Right cardiac atrium (tissue), 5 donors: ENCODE results near the gene MT1M. TPM values are rescaled to one million over a fixed set of nuclear protein-coding genes. Genes with fewer than 3 reads are reported as not detected.
"Not testable (repeated sequence)": the region's sequence is repeated elsewhere in the genome, so short reads cannot be mapped to it uniquely, and the experiment has no call there.

ENCODE experiments used
- ATAC-seq, 2 donors: fragments of 200-7000 bp; cut with Tn5 transposase; one replicate each; pipeline versions ENCODE4 v1.8.0 to v1.9.1; 2020; ENCODE audit warnings: moderate library complexity in 2 of 2, mild to moderate bottlenecking in 1 of 2
- DNase-seq, 3 donors: peaks; one replicate each; pipeline ENCODE4 v3.0.0-alpha.2; 2020
- H3K27ac ChIP-seq: one replicate; pipeline ENCODE4 v1.5.1; 2013; ENCODE audit warnings: mild to moderate bottlenecking, low read length, control low read depth, moderate library complexity
- H3K27me3 ChIP-seq: one replicate; pipeline ENCODE4 v1.6.1; 2013; ENCODE audit not compliant: control insufficient read depth, insufficient read depth
- H3K4me1 ChIP-seq: one replicate; pipeline ENCODE4 v1.6.1; 2013; ENCODE audit warnings: low read length; ENCODE audit not compliant: control insufficient read depth, insufficient read depth
- H3K4me3 ChIP-seq: one replicate; pipeline ENCODE4 v1.5.1; 2013; ENCODE audit warnings: low read length, control low read depth
- H3K9me3 ChIP-seq: one replicate; pipeline ENCODE4 v1.6.1; 2013; ENCODE audit warnings: low read length; ENCODE audit not compliant: control insufficient read depth
- WGBS: extraction: QIAGEN DNeasy Blood & Tissue Kit; methylation state at CpG from one replicate; pipeline ENCODE4 v1.1.7; 2013; 5-methylcytosine and 5-hydroxymethylcytosine counted together
- intact Hi-C, 4 donors: fragments of 100-400 bp; cut with DNase I; formaldehyde crosslinking; loops; one replicate each; pipeline versions ENCODE4 v1.11.0 to v1.14.0; 2022 to 2023
- polyA plus RNA-seq: library from polyadenylated mRNA; stranded (reverse); fragments of 200-250 nt; gene quantifications from one replicate; pipeline ENCODE4 v1.2.3, GENCODE V29; 2013
- total RNA-seq, 4 donors: library from RNA; stranded (reverse); fragmentation: NEBNext Ultra II Directional; extraction: Animal tissue kit (Norgen Biotek cat#: 25700); gene quantifications; one replicate each; pipeline ENCODE4 v1.2.1, GENCODE V29; 2021
- donor health status: healthy with polysubstance abuse.
- donor health status: DM: no; HTN: yes; CAD: no.
- donor health status: DM: no; HTN: no; CAD: no.
- donor health status: DM: no; HTN: yes; CAD: no; lungs with severe emphysema.
- donor health status: DM: yes; HTN: yes; CAD: no.

Gene MT1M
- total and polyA plus RNA-seq, 5 donors = 3.0 to 26.7 (median 7.8) TPM

- DNase-seq = no peak
- no peak for ATAC-seq
- Histone ChIP-seq H3K4me3 (no peak overlapping the region), H3K9me3 (no peaks in the 10 kb centered on the region), H3K27me3 (no peaks in the 10 kb centered on the region), H3K4me1 (peaks cover 3% of the 10 kb centered on the region), H3K27ac (no peak overlapping the region)
- intact Hi-C loops = no loop called here
- 11% methylated on average over 19 of the region's 19 CpGs for WGBS
Measured at GRCh38 chr16:56669840-56670619, 37.6 kb downstream of the MT1M start.

GRCh38 chr16:56670620-56670934, 38.1 kb downstream of the MT1M start:
- peaks cover 3% of the 10 kb centered on the region for H3K4me1 ChIP-seq
- no peaks in the 10 kb centered on the region for H3K9me3 ChIP-seq
- intact Hi-C loops = no loop called here
- H3K27me3 ChIP-seq = no peaks in the 10 kb centered on the region
- no peak overlapping the region for H3K27ac ChIP-seq
- H3K4me3 ChIP-seq = no peak overlapping the region
- 57% methylated on average over 2 of the region's 2 CpGs for WGBS
- ATAC-seq = no peak
- DNase-seq = no peak

- H3K27me3 ChIP-seq, H3K27ac ChIP-seq, intact Hi-C loops, H3K9me3 ChIP-seq, DNase-seq, H3K4me1 ChIP-seq, H3K4me3 ChIP-seq, ATAC-seq: not testable (repeated sequence)
- 53% methylated on average over 2 of the region's 2 CpGs for WGBS
Measured at GRCh38 chr16:56671691-56672090, 39.2 kb downstream of the MT1M start.

- DNase-seq, intact Hi-C loops, H3K27me3 ChIP-seq, H3K4me3 ChIP-seq, ATAC-seq, H3K27ac ChIP-seq, H3K4me1 ChIP-seq, H3K9me3 ChIP-seq: not testable (repeated sequence)
- WGBS = 68% methylated on average over 3 of the region's 3 CpGs
Measured at GRCh38 chr16:56672171-56672570, 39.7 kb downstream of the MT1M start.

GRCh38 chr16:56672761-56673536, 40.5 kb downstream of the MT1M start:
- Histone ChIP-seq H3K27ac (no peak overlapping the region), H3K4me3 (no peak overlapping the region), H3K27me3 (no peaks in the 10 kb centered on the region), H3K4me1 (peaks cover 3% of the 10 kb centered on the region), H3K9me3 (no peaks in the 10 kb centered on the region)
- DNase-seq (no peak), ATAC-seq (no peak)
- 88% methylated on average over 11 of the region's 11 CpGs for WGBS
- intact Hi-C loops = no loop called here

GRCh38 chr16:56673921-56674320, 41.5 kb downstream of the MT1M start:
- Histone ChIP-seq H3K4me3 (no peak overlapping the region), H3K4me1 (peaks cover 3% of the 10 kb centered on the region), H3K9me3 (no peaks in the 10 kb centered on the region), H3K27me3 (no peaks in the 10 kb centered on the region), H3K27ac (no peak overlapping the region)
- WGBS = 42% methylated on average over 12 of the region's 12 CpGs
- ATAC-seq = peak; percentile 58 to 61
- intact Hi-C loops = loop anchor here in 1 of 4 donors (2.0 kb wide), 1 partner anchor 29 kb away; no protein-coding TSS in a partner anchor
- DNase-seq = no peak

- not testable (repeated sequence) for DNase-seq
- WGBS = 87% methylated on average over 6 of the region's 6 CpGs
Measured at GRCh38 chr16:56674570-56674969, 42.1 kb downstream of the MT1M start.

GRCh38 chr16:56675685-56676210, 43.3 kb downstream of the MT1M start:
- H3K27me3 ChIP-seq = no peaks in the 10 kb centered on the region
- ATAC-seq (peak in 1 of 2 donors; percentile 35), DNase-seq (no peak)
- H3K4me1 ChIP-seq = no peaks in the 10 kb centered on the region
- H3K4me3 ChIP-seq = peak overlapping the region; percentile 14
- no peaks in the 10 kb centered on the region for H3K9me3 ChIP-seq
- 6% methylated on average over 32 of the region's 32 CpGs for WGBS
- H3K27ac ChIP-seq = no peak overlapping the region
- intact Hi-C loops = loop anchor here in 1 of 4 donors (2.0 kb wide), 1 partner anchor 27 kb away; no protein-coding TSS in a partner anchor

More at GRCh38 chr16:56674570-56674969, 42.1 kb downstream of the MT1M start:
- H3K27ac ChIP-seq, ATAC-seq, H3K4me3 ChIP-seq, H3K27me3 ChIP-seq, H3K4me1 ChIP-seq, H3K9me3 ChIP-seq: not testable (repeated sequence)
- intact Hi-C loops = loop anchor here in 1 of 4 donors (2.0 kb wide), 1 partner anchor 28 kb away; no protein-coding TSS in a partner anchor

GRCh38 chr16:56677474-56677873, 45.0 kb downstream of the MT1M start:
- no peak overlapping the region for H3K27ac ChIP-seq
- WGBS = 78% methylated on average over 3 of the region's 3 CpGs
- no peaks in the 10 kb centered on the region for H3K4me1 ChIP-seq
- no peaks in the 10 kb centered on the region for H3K9me3 ChIP-seq
- no peak for ATAC-seq
- intact Hi-C loops = no loop called here
- no peak overlapping the region for H3K4me3 ChIP-seq
- no peak for DNase-seq
- H3K27me3 ChIP-seq = no peaks in the 10 kb centered on the region

- H3K27ac ChIP-seq = peak overlapping the region; percentile 68
- H3K4me1 ChIP-seq = peaks cover 10% of the 10 kb centered on the region
- no peaks in the 10 kb centered on the region for H3K9me3 ChIP-seq
- no peak overlapping the region for H3K4me3 ChIP-seq
- H3K27me3 ChIP-seq = no peaks in the 10 kb centered on the region
- DNase-seq (no peak), ATAC-seq (no peak)
- intact Hi-C loops = no loop called here
- 89% methylated on average over 3 of the region's 3 CpGs for WGBS
Measured at GRCh38 chr16:56679078-56679730, 46.7 kb downstream of the MT1M start.
